GM18861 (cell line): ENCODE measurements around the gene HABP4.
"Not testable (repeated sequence)": the region's sequence is repeated elsewhere in the genome, so short reads cannot be mapped to it uniquely, and the experiment has no call there.

Source experiments
- ATAC-seq: cut with Tn5 transposase; IDR thresholded peaks from one replicate; pipeline ENCODE4 v1.9.1; 2021; ENCODE audit not compliant: unreplicated experiment

Gene HABP4

DNA sequence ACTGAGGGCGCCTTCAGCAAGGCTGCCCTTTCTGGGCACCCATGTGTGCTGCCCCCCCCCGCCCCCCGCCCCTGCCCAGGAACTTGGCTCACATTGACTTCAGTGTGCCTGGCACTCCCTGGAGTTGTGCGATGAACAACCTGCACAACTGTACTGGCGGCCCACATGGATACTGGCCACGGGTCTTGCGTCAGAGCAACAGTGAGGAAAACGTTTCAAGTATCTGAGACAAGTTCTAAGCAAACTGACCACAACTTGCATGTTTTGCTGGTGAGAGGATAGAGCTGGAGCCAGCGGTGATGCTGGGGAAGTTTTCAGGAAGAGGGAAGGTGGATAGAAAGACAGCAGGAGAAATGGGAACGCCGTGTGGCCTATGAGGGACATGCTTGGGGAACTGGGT, 45.4 kb downstream of the HABP4 start:
- no peak for ATAC-seq

DNA sequence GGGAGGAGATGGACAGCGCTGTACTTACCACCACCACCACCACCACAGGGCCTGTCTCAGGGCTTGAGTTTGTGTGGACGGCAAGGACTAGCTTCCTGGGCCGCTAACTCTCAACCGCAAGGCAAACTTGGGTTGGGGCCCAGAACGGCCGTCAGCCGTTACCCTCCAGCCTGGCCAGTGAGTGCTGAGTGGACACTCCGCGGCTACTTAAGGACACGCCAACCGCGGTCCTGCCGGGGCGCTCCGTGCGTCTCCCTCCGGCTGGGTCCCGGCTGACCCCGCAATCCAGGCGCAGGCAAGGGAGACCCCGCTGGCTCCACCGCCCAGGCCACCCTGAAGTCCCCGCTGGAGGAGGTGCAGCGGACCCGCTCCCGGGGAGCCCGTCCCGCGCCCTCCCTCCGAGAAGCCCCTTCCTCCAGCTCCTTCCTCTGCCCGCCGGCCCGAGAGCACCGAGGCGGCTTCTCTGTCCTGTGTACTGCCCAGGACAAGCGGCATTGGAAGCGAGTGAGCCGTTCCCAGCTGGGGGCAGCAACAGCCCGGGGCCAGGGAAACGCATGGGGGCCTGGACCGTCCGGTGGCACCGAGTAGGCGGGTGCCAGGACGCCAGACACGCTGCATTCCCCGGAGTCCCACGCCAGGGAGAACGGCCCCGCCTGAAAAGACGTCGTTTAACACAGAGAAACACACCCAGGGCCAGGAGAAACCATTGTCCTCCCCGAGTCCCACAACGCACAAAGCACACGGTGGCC, 46.6 kb downstream of the HABP4 start:
- ATAC-seq = no peak

DNA sequence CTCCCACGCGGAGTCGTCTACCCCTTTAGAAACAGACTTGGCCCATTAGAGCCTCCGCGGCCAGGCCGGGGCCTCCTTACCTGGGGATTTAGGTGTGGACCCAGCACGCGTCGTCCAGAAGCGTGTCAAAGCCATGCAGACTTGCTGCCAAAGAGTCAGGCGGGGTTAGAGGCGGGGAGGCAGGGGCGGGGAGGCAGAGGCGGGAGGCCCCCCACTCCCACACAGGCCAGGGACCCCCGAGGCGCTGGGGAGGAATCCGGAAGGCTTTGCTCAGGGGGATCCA, 47.1 kb downstream of the HABP4 start:
- ATAC-seq = no peak

DNA sequence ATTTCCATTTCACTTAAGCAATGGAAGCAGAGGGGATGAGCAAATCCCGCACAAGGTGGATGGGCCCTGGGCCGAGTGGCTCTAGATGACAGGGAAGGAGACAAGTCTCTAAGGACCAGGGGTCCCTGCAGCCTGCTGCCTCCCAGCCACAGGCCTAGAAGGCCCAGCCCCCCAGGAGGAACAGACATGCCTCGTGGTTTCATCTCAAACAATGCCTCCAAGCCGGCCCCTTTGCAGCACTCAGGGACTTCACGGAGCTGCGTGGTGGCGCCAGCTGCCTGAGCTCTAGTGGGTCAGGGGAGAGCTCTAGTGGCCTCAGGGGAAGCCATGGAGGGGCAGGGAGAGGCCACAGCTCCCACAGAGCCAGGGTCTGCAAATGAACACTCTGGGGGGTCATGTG, 48.8 kb downstream of the HABP4 start:
- no peak for ATAC-seq

DNA sequence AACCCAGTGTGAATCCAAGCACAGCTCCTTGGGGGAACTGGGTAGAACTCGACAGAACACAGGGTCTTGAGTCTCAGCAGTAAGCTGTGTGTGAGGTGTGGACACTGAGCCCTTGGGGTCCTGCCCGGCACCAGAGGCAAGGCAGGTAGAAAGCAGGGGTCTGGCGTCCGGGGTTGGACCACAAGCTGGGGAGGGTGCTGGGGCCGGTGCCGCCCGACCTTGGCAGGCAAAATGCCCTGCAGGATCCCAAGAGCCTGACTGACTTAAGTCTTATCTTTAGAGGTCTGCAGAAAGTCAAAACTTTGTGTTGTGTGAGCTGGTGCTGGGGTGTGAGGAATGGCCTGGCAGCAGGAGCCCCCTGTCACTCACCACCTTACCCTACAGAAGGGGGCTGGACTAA, 49.3 kb downstream of the HABP4 start:
- ATAC-seq = no peak

DNA sequence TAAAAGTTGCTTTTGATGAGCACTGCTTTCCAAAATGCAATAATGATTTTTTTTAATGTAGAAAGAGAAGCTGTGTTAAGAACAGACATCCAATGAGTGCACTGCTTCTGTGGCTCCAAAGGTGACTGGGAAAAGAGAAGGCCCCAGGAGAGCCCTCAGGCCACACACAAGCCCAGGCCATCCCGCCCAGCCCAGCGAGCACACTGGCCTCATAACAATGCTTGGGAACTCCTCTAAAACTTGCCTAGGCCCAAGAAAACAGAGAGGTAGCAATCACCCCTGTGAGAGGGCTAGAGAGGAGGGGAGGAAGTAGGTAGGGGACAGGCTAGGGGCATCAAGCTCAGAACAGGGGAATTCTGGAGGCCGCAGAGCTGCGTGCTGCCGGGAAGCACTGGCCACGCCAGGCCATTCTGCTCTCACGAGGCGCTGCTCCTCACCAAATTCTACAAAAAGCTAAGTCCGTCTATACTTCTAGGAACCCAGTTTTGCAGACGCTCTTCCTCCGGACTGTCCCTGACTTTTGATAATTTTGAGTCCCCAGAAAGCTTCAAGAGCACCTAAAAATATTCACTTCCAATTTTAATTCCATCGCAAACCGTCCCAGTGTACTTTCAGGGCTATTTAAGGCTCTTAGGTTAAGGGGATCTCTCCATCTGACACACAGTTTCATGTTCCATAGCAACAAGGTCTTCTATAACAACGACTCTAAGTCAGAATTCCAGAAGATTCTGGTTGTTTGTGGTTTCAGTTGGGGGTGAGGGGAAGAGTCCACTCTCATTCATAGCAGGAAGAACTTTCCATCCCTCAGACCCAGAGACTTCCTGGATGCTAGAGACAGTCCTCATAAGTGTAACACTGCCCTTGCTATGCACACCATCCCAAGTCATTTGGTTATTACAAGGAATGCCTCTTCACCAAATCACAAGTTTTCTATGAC, 51.0 kb downstream of the HABP4 start:
- no peak for ATAC-seq

DNA sequence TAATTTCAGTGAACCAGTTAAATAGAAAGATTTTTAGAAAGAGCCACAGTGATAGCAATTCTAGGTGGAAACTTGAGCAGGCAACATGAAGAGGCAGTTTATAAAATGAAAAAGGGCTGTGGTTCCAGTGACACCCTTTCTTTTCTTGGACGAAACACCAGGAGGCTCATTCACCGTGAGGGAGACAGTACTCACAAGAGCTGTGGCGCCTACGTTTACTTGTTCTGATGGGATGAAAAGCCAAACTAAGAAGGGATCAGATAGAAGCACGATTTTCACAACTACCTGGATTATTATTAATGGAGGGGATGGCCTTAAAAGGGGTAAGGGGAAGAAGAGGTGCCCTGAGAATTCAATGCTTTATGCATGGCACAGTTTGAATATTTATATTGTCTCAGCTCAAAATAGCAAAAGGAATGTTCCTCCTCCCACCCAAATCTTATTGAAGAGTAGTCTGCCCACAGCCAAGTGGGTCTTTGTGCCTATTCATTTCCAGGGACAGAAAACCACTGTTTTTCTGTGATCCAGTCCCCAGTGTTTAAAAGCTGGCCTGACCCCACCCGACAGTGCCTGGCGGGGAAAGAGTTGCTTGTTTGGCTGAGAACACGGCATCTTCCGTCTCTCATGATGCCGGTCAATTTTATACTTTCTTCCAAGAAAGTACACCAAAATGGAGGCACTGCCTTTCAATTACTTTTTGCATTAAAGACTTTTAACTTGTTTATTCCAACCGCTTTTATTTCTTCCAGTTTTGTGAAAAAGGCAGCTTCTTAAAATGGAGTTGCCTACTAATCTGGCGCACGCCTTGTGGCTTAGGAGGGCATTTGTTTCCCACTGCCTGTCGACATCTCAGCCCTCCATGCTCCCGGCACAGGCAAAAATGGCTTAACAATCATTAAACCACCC, 51.9 kb downstream of the HABP4 start:
- ATAC-seq = no peak

DNA sequence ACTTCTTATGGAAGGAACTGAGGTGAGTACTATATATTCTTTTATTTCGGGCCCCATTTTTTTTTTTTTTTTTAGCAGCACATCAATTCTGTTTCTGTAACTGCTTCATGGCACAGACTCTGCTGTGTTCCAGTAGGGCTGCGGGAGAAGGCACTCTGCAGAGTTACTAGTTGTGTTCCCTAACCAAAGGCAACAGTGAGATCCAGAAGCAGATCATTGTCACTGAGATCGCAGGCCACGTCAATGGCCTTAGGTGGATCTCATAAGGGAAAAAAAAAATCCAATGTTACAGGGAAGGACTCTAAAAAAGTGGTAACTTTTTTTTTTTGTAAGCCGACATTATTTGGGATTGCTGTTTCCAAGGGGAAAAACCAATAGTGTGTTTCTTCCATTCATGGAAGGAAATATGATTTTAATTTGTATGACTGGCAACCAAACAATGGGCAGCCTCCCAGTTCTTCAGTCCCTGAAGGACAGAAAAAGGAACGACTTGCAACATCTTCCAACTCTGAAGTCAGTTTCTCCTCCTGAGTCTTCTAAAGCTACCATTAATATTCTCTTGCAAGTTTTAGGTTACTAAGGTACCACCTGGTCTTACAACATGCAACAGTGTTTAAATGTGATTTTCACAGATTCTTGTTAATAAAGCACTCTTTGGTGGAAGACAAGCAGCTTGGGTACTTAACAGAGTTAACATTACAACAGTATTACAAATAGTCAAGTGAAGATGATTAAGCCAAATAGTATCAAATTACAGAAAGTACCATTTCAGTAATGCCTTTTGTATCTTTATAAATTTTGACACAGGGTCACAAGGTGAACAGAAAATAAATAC, 52.8 kb downstream of the HABP4 start:
- ATAC-seq = no peak

DNA sequence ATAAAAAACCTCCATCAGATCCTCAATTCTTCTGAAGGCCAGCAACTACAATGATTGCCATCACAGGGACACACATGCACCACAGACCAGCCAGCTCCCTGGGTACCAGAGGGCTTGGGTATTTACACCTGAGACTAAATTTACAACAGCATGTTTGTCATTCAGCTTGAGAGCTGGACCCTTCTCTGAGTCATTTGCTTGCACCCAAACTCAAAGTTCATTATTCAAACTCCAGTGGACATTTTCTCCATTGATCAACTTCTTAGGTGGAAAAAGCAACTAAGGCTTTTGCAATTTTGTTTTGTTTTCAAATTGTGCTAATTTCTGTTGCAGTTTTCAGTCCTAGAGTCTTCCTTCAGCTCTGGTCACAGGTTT, 53.4 kb downstream of the HABP4 start:
- ATAC-seq = not testable (repeated sequence)

DNA sequence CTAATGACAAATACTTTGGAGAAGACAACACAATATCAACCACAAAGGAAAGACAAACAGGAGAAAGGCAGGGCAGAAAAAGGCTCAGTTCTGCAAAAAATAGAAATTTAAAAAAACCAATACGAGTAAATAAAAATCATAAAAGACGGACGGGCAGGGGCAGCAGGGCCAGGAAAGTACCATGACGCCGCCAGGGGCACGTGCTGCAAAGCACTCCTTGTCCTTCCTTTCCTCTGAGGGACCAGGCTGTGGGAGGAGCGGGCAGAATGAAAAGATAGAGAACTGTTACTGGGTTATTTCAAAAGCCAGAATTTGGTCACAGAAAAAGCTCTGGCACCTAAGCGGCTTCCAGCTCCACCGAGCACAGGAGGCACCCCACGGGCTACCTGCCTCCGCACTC, 53.9 kb downstream of the HABP4 start:
- no peak for ATAC-seq

DNA sequence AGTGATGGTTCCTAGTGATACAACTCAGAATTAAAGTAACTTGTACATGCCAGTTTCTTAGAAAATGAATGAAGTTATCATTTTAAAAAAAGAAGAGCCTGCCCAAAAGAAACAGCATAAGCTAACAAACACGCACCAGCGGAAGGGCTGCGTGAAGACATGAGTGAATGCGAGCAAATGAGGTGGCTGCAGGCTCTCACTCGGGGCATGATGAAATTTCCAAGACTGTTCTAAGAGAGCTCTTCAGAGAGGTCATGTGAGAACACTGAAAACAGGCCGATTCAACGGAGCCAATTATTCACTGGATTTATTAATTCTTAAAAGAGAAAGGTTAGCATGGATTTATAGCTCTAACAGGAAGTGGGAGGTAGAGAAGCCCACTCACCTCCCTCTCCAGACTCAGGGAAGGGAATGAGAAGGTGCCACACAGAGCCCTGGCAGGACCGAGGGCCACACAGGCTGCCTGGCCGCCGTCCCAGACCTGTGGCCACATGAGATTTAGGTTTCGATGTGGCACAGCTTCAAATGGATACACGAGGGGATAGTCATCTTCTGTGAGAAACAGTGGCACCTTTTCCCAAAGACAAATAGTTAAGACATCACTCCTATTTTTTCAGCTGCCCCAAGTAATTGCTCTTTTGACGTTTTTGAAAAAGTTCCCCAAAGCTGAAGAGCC, 55.5 kb downstream of the HABP4 start:
- no peak for ATAC-seq

DNA sequence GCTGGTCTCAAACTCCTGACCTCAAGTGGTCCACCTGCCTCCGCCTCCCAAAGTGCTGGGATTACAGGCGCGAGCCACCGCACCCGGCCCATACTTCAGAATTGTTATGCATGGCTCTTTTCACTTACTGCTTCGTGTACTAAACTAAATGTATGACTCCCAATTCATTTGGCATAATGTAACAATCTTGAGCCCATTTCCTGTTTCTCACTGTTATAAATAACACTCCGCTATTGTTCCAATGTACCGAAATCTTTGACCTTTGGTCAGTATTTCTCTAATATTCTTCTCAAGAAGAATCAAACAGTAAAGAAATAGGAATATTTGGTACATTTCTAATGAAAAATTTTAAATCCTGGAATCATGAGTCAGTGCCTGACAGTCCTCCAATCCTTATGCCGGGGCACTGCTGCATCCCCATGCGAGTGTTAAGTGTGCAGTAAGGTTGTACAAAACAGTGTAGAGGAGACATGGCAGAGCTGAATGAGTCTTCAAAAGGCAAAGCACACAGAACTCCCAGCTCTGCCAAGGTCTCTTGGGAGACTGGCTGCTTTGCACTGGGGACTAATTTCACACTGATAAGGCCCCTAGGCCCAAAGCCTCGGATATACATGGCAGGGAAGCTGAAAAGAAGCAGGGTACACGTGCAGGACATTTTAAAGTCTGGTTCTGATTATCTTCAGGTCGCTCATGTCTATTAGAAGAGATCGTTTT, 58.4 kb downstream of the HABP4 start:
- ATAC-seq = no peak

DNA sequence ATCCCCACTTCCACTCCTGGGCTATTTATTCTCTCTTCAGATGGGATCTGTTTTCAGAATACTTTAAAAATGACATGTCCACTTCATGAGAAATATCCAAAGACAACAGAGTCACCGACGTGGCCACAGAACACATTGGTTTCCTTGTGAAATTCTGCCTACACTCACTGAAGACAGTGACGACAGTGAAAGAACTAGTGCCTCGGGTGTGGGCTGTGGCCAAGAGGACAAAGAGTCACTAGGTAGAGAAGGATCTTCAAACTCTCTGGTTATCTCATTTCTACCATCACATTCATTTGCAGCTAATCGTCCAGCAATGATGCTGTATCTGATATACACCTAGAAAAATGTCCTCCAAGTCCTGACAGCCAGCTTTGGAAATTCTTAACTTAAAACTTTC, 59.1 kb downstream of the HABP4 start:
- ATAC-seq = no peak

DNA sequence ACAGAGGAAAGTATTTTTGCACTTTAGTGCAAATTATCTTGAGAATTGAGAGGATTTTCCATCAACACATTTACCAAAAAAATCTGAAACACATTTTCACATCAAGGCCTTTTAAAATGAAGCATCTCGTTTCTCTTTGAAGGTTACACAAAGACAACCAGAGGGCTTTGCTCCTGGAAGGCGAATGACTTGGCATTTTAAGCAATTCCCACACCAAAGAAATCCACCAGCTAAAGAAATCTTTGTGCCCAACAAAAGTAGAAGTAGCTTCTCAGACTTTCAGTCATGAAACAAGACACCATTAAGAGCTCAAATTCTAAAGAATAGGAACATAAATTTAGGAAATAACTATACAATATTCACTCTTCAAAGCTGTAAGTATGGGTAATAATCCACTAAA, 59.9 kb downstream of the HABP4 start:
- ATAC-seq = no peak

DNA sequence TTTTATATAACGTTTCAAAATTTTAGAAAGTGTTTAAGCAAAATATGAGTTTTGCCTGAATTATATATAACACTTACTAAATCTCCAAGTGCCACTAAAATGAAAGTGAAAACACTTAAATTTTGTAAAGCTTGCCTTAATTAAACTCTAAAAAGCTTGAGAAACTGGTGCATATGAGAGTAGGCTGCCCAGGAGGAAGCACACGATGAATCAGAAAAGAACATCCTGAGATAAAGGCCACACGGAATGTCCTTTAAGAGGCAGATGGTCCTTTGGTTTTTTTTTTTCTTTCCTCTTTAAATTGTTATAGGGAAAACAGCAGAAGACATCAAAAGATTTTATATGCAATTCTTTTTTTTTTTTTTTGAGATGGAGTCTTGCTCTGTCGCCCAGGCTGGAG, 60.3 kb downstream of the HABP4 start:
- ATAC-seq = no peak

DNA sequence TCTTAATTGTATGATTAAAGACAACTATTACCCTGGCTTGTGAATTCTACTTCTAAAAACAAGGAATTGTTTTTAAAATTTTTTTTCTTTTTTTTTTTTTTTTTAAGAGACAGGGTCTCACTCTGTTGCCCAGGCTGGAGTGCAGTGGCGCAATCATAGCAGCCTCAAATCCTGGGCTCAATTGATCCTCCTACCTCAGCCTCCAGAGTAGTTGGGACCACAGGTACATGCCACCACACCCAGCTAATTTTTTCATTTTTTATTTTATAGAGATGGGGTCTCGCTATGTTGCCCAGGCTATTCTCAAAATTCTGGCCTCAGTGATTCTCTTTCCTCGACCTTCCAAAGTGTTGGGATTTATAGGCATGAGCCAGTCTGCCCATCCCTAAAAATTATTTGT, 62.3 kb downstream of the HABP4 start:
- ATAC-seq = no peak

DNA sequence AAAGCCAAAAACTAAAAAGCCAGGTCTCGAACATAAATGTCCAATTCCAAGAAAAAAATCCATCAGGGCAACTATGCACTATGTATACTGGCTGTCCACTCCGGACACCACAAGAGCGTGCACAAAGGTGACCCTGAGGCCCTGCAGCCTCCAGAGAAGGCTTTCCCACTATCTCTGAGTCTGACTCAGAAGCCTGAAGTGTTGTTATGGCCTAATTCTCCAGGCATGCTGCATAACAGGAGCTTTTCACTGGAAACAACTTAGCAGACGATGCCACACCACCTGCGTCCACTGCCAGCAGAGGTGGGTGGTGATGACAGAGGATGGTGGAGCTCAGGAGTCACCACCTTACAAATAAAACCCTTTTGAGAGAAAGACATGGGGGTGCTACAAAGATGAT, 63.7 kb downstream of the HABP4 start:
- ATAC-seq = no peak

DNA sequence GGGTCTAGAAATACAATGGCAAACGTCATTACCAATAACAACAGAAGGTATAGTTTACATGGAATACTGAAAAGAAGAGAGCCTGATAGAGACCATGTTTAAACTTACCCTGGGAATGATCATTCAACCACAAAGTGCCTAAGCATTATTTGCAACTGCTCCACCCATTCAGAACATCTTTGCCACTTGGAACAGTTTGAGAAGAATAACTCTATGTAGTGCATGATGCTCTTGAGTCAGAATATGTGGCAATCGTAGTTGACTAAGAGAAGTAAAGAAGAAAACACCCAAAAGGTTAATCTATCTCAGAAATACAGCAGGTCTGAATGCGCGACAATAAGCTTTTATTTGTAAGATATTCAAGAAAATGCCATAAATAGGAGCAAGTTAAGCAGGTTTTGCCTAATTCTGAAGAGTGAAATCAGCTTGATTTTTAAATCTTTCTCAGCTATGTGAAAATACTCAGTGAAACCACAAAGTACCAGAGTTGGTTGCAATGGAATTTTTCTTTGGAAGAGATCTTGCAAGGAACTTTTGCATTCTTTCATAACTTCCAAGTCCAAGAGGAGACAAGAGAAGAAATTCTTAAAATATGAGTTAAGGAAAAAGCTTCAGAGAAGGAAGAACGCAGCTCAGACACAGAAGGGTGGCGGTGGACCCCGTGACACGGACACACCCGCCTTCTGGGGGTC, 64.3 kb downstream of the HABP4 start:
- no peak for ATAC-seq

DNA sequence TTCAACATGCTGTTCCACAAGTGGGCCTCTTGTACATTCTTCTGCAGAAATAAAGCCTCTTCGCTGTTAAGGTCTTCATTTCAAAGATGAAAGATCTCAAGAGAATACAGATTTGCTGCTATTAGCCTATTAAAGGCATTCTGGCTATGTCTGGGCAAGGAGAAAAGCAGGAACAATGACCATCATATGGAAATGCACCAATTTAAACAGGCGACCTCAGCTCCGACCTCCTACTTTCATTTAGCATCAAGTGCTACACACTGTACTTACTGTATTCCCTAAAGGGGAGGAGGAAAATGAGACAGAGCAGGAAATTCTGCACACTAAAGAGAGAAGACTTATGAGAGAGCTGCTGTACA, 64.8 kb downstream of the HABP4 start:
- no peak for ATAC-seq
